Activated CD8-positive, alpha-beta memory T cell treated with anti-CD3 and anti-CD28 coated beads for 1 hour (primary cell): Measurements from ENCODE around the gene CTIF.

Source experiments
- DNase-seq, 2 donors: peaks; one replicate each; pipeline ENCODE4 v3.0.0-alpha.2; 2020; ENCODE audit warnings: low read depth in 1 of 2; ENCODE audit errors: extremely low read depth in 1 of 2

CTIF gene

DNA sequence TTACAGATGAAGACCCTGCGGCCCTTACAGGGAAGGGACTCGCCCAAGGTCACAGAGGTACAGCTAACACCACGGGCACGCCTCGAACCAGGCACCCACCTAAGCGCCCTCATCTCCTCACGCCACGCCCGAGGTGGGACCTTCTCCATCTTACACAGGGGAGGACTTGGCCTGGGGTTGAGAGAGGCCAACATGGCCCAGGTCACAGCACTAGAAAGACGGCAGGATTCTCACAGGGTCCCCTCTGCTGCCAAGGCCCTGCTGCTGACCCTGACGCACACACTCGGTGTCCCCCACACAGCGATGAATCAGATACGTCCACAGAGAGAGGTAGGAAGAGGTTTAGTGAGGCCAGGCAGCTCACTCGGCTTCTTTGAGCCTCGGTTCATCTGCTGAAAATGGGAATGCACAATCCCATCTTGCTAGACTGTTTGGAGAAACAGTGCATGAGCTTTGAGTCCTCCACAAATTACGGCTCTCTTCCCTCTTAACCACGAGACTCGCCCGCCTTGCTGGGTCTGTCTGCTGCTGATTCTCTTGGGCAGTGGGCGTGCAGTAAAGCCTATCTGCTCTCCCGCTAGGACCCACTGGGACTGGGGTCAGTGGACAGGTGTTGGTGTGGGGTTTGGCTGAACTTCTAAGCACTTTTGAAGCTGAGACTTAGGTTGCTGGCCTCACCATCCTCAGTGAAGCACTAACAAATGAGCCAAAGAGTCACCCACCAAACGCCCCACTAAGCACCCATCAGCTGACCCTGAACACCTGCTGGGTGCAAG, 332.7 kb downstream of the CTIF start:
- DNase-seq: no peak

GRCh38 chr18:48872234-48873145, 333.7 kb downstream of the CTIF start:
- no peak for DNase-seq

DNA sequence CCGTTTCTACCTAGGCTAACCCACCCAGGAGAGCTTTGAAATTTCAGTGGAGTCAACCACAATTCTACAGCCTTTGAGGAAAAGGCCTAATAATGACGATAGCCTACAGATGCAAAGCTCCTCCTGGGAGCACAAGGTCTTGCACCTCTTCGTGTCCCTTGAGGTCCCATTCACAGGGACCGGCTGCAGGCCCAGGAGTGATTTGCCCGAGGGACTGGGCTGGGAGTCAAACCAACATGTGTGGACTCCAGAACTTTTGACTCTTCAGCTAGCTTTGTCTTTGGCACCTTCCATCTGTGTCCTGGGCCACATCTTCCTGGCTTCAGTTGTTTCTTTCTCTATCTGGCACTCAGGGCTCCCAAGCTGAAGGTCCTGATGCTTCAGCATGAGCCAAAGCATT, 335.4 kb downstream of the CTIF start:
- no peak for DNase-seq

DNA sequence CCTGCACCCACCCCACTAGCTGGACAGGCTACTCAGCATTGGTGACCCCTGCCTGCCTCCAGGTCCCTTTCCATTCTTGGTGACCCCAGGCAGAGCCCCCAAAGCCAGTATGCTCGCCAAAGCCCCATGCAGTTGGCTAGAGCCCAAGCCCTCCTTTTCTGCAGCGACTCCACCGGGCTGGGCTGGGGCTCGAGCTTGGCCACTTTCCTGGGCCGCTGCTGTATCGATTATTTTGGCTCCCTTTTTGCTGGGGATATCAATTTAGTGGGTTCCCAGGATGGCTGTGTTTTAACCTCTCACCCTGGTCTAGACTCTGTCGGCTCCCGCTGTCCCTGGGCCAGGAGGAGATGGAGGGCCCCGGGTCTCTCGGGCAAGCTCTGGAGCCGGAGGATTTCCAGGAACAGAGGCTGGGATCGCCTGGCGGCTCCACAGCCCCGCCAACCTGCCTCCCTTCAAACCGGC, 335.9 kb downstream of the CTIF start:
- DNase-seq: no peak

DNA sequence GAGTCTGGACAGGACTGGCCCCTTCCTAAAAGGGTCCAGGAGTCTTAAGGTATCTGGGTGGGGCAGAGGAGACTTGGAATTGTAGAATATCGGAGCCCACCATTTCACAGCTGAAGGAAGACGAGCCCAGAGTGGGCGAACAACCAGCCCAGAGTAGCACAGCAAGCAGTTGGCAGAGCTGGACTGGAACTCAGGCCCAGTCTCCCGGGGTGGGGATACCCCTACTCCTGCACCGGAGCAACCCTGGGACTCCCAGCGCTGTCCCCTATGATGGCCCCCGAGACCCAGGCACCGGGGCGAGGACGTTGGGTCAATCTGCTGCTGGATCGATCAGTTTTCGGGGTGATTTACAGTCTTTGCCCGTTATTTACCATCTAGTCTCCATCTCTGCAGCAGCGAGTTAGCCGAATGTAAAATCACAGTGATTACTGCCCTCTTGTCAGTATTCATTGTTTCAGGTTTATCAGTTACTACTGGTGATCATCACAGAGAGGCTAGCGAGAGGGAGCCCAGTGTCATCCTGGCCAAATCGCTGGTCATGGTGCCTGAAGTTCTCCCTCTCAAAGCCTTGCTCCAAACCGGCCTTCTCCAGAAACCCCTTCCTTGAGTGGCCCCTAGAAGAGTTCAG, 336.6 kb downstream of the CTIF start:
- no peak for DNase-seq

DNA sequence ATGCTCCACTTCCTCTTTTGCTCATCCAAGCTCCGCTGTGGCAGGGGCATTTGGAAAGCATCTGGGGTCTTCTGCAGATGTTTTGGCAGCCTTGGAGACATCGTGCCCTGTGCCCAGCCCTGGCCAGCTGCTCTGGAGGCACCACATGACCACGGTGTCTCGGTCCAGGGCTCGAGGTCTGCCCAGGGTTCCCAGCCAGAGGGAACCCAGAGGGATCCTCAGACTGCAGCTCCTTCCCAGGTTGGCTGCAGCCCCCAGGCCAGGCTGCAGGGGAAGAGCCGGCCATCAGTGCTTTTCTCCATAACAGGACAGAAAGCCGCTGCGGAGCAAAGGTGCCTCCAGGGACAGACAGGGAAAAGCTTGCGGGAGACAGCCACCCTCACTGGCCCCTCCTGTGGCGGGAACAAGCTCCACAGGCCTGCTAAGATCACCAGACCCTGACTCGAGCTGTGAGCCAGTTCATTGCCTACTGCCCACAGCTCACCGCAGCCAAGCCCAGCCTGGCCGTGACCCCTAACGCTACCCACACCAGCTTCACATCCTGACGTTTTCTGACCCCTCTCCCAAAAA, 337.2 kb downstream of the CTIF start:
- no peak for DNase-seq

DNA sequence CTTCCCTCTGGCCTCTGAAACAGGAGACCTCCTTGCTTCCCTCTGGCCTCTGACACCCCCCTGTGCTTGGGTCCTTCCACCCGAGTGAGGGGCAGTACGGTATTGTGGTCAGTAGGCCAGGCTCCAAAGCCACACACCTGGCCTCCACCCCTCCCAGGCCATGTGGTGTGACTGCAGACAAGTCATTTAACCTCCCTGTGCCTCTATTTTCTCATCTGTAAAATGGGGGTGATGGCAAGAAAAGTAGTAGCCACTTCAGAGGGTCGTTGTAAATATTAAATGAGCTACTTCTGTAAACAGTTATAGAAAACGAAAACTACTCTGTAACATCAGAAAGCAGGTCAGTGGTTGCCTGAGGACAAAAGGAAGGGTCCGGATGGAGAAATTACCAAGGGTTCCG, 337.8 kb downstream of the CTIF start:
- no peak for DNase-seq

GRCh38 chr18:48877941-48878340, 339.1 kb downstream of the CTIF start:
- DNase-seq: no peak

DNA sequence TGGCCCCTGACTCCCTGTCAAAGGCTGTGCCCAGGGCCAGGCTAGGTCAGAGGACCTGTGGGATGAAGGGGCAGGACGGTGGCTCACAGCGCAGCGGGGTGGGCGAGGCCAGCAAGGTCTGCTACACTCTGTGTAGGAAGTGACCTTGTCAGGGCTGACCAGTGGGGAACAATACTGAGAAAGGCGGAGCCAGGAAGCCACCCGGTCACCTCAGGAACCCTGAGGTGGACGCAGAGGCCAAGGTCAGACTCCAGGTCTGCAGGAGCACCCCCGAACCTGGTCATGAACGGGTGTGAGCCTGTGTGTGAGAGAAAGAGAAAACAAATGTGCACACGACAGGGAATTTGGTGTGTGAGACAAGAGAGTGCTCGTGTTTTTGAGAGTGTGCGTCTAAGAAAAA, 339.6 kb downstream of the CTIF start:
- no peak for DNase-seq

- DNase-seq: no peak
Observed at GRCh38 chr18:48879008-48879431, 340.2 kb downstream of the CTIF start.

DNA sequence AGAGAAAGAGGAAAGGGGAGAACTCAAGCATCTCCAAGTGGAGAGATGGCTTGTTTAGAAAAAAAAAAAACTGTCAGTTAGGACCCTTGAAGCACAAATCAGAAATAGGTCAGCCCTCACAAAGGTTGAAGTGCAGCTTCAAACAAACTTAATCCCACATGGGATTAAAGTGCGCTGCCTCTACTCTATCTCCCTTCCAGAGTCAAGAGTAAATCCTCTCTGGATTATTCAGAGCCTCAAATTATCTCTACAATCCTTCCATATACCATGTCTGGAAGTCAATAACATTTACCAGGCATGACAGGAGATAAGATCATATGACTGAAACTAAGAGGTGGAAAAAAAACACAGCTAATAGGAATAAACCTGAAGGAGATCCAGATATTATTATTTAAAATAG, 342.1 kb downstream of the CTIF start:
- no peak for DNase-seq

DNA sequence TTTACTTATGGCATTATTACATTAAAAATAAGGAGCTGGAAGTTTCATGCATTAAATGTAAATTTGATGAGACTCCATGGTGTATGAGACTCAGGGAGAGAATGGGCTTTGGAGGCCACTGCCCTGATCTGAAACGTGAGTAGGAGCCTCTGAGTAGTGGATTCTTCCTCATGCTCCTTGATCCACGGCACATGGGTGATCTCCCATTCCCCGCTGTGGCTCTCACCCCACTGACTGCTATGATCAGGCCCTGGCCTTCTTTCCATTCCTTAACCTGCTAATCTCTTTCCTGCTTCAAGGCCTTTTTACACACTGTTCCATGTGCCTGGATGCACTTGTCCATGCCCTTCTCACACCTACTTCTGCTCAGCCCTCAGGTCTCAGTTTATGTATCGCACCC, 343.5 kb downstream of the CTIF start:
- no peak for DNase-seq

- DNase-seq: no peak
Observed at GRCh38 chr18:48884306-48884705, 345.5 kb downstream of the CTIF start.

DNA sequence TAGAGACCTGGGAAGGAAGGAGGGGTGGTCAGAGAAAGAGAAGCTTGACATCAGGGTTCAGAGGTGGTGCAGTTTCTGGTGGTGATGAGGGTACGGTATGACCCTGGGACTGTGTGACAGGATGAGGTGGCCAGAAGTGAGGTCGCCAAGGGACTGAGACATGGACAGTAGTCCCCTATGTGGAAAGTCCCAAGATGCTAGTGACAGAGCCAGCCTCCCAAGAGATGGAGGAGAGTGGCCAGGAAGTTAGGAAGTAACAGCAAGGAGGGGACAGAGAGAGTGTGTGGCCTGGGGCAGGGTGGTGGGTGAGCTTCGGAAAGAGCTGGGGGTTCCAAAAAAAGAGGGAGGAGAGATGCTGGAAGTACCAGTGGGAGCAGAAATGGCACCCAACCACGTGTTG, 345.9 kb downstream of the CTIF start:
- no peak for DNase-seq

- DNase-seq: no peak
Observed at GRCh38 chr18:48885266-48885923, 346.6 kb downstream of the CTIF start.

DNA sequence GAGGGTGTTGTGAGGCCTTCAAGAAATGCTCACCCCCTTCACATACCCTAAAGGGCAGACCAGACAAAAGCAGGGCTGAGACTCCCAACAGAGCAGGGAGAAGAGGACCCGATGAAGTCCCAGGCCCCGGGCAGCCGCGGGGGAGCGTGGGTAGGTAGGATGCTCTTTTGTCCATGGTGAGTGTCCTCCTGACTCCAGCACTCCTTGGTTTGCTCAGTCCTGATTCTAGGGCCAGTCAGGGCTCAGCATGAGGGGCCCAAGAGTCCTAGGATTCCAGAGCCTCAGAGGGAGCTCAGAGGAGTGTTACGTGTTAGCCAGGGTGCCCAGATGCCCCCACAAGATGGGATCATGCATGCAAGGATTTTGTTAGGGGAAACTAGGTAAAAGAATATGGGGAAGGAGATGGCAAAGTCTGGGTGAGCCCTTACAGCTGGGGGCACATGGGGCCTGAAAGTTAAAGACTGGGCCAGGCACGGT, 347.1 kb downstream of the CTIF start:
- DNase-seq: no peak

GRCh38 chr18:48886520-48887293, 347.9 kb downstream of the CTIF start:
- no peak for DNase-seq

GRCh38 chr18:48887294-48887904, 348.6 kb downstream of the CTIF start:
- no peak for DNase-seq
